Brain microvascular endothelial cell (primary cell): ENCODE data around the gene FCGR2B.
"Not testable (repeated sequence)": the region's sequence is repeated elsewhere in the genome, so short reads cannot be mapped to it uniquely, and the experiment has no call there.

Experiments used
- DNase-seq: peaks from one replicate; pipeline ENCODE4 v3.0.0-alpha.2; 2020
- H3K27ac ChIP-seq: fragments of 250-450 bp; sonication (Bioruptor Pico); 2 replicates; pipeline ENCODE4 v1.5.1; 2020; ENCODE audit warnings: mild to moderate bottlenecking, moderate library complexity
- H3K27me3 ChIP-seq: fragments of 250-450 bp; sonication (Bioruptor Pico); replicated peaks from 2 replicates; pipeline ENCODE4 v1.5.1; 2020; ENCODE audit warnings: mild to moderate bottlenecking
- H3K36me3 ChIP-seq: fragments of 250-450 bp; sonication (Bioruptor Pico); replicated peaks from 2 replicates; pipeline ENCODE4 v1.5.1; 2020; ENCODE audit warnings: mild to moderate bottlenecking
- H3K4me3 ChIP-seq: 2 replicates; pipeline ENCODE4 v1.5.1; 2011; ENCODE audit warnings: low read depth, mild to moderate bottlenecking, control low read depth, low read length, moderate library complexity
- CTCF ChIP-seq: IDR thresholded peaks from 2 replicates; pipeline ENCODE4 v1.5.1; 2011; ENCODE audit warnings: low read depth, mild to moderate bottlenecking, moderate library complexity, low read length, control low read depth, inconsistent platforms; ENCODE audit errors: missing control alignments
- in situ Hi-C: cut with HindIII; loops from 2 replicates; pipeline ENCODE4 v1.10.0; 2017; ENCODE audit warnings: low sequenced_read_pairs, low pct_ligation_motif_present

Gene FCGR2B

GRCh38 chr1:161720956-161721737 is 58.2 kb downstream of the FCGR2B start, which contains the start of gene FCRLB:
TSS of gene FCRLB (plus strand) at chr1:161721544. CDS start at chr1:161722673, 1,129 bp downstream.
- in situ Hi-C loops: no loop called here
- peak within 1 kb of the TSS; percentile 38 for H3K27ac ChIP-seq
- H3K27me3 ChIP-seq: no peaks in the 10 kb centered on the region

DNA sequence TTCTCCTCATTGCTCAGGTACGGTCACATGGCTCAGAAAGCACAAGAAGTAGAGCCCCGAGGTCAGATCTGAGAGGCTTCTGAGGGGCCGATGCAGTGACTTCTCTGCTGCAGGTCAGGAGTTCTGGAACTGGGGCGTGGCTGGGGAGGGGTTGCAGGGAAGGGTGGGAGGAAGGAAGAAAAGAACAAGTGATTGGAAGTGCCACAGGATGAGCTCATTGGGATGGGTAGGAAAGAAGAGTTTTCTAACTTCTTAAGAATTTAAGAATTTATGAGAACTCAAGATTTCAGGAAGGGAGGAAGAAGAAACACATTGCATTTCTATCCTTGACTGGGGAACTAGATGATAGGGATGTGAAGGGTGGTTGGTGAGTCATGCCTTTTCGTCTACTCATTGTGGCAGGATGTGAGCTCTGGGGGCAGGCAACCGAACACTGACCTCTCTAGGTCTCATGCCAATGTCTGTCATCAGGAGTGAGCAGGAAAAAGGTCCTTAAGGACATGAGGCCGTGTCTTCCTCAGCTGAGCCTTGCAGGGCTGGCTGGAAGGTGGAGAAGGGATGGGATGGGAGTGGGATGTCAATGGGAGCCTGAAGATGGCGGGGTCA is 58.9 kb downstream of the FCGR2B start:
- TF ChIP-seq CTCF: no peak
- H3K27me3 ChIP-seq: no peaks in the 10 kb centered on the region
- in situ Hi-C loops: no loop called here
- no peaks in the 10 kb centered on the region for H3K36me3 ChIP-seq
- H3K4me3 ChIP-seq: no peak overlapping the region
- H3K27ac ChIP-seq: peak overlapping the region; percentile 38
- peak; percentile 86 for DNase-seq

More at GRCh38 chr1:161720956-161721737, 58.2 kb downstream of the FCGR2B start, which contains the start of gene FCRLB:
- H3K36me3 ChIP-seq: no peaks in the 10 kb centered on the region
- no peak for TF ChIP-seq CTCF
- no peak for DNase-seq
- no peak within 1 kb of the TSS for H3K4me3 ChIP-seq

GRCh38 chr1:161722406-161722805 is 59.5 kb downstream of the FCGR2B start:
- H3K27ac ChIP-seq: peak overlapping the region; percentile 38
- no peak for TF ChIP-seq CTCF

DNA sequence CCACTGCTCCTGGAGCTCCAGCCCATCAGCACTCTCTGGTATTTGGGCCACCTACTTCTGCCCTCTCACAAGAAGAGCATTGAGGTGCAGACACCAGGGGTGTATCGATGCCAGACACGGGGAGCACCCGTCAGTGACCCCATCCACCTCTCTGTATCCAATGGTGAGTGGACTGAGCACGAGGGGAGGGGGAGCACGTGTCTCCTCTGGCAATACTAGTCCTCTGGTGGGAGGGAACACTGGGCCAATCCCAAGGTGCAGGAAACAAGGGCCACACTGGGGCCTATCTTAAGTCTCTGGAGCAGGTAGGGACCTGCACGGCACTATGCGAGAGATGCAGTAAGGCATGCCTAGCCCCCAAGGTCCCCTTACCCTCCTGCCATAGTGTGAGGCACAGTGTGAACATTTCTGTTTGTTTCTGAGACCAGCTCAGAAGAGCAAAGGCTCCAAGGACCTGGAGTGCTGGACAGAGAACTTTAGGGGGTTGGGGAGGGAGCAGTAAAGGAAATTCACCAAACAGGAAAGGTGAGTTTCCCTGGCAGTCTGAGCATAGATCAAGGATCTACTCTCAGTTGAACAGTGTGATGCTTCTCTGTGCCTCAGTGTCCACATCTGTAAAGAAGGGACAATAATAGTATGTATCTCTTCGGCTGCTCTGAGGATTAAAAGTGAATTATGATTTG is 60.7 kb downstream of the FCGR2B start:
- in situ Hi-C loops: no loop called here
- no peaks in the 10 kb centered on the region for H3K27me3 ChIP-seq
- TF ChIP-seq CTCF: no peak
- H3K36me3 ChIP-seq: no peaks in the 10 kb centered on the region
- no peak overlapping the region for H3K4me3 ChIP-seq
- DNase-seq: no peak
- H3K27ac ChIP-seq: no peak overlapping the region

More at GRCh38 chr1:161722406-161722805, 59.5 kb downstream of the FCGR2B start:
- no peak for DNase-seq
- no peak overlapping the region for H3K4me3 ChIP-seq
- no peaks in the 10 kb centered on the region for H3K27me3 ChIP-seq
- H3K36me3 ChIP-seq: no peaks in the 10 kb centered on the region
- in situ Hi-C loops: no loop called here

DNA sequence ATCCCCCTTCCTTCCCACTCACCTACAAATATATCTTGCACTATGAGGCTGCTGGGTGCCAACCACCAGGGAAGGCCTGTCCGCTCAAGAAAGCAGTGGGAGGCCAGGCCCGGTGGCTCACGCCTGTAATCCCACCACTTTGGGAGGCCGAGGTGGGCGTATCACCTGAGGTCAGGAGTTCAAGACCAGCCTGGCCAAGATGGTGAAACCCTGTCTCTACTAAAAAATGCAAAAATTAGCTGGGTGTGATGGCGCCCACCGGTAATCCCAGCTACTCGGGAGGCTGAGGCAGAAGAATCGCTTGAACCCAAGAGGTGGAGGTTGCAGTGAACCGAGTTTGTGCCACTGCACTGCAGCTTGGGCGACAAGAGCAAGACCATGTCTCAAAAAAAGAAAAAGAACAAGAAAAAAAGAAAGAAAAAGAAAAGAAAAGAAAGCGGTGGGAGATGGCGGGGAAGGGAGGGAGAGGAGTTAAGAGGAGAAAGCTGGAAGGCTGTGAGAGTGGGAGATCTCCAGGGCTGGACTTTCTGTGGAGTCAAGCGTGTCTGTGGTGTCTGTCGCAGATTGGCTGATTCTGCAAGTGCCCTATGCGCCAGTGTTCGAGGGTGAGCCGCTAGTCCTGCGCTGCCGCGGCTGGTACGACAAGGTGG is 62.4 kb downstream of the FCGR2B start:
- in situ Hi-C loops, DNase-seq, H3K27ac ChIP-seq, H3K36me3 ChIP-seq, H3K27me3 ChIP-seq: not testable (repeated sequence)
- H3K4me3 ChIP-seq: peak overlapping the region; percentile 70
